Psoas muscle (tissue), 8 donors: ENCODE results near the gene PEG3. TPM values are rescaled to one million over a fixed set of nuclear protein-coding genes. Genes with fewer than 3 reads are reported as not detected.
A peak's percentile ranks its signal among the peaks of the same experiment; 100 is the strongest.

Experiments
- ATAC-seq, 4 donors: fragments of 200-7000 bp; cut with Tn5 transposase; one replicate each; pipeline ENCODE4 v1.9.1; 2020; ENCODE audit warnings: moderate library complexity in 3 of 4, mild to moderate bottlenecking in 2 of 4
- DNase-seq, 2 donors: peaks; one replicate each; pipeline ENCODE4 v3.0.0-alpha.2; 2020
- H3K27ac ChIP-seq: fragments of 200-600 bp; one replicate; pipeline ENCODE4 v1.8.0; 2022
- H3K27me3 ChIP-seq, 3 donors: fragments of 200-600 bp in 1 of 3; one replicate each; pipeline versions ENCODE4 v1.6.1 to v1.8.0; 2013 to 2022; ENCODE audit warnings: low read length in 2 of 3, mild to moderate bottlenecking in 2 of 3, moderate library complexity in 1 of 3; ENCODE audit not compliant: insufficient read depth in 3 of 3
- H3K36me3 ChIP-seq, 2 donors: fragments of 200-600 bp in 1 of 2; one replicate each; pipeline versions ENCODE4 v1.6.1 to v1.8.0; 2013 to 2022; ENCODE audit warnings: low read depth in 1 of 2, mild to moderate bottlenecking in 1 of 2, moderate library complexity in 1 of 2; ENCODE audit not compliant: insufficient read depth in 1 of 2
- H3K4me1 ChIP-seq: fragments of 200-600 bp; one replicate; pipeline ENCODE4 v1.8.0; 2022
- H3K4me3 ChIP-seq: fragments of 200-600 bp; one replicate; pipeline ENCODE4 v1.8.0; 2022; ENCODE audit warnings: mild to moderate bottlenecking
- H3K9me3 ChIP-seq: fragments of 200-600 bp; one replicate; pipeline ENCODE4 v1.8.0; 2022
- CTCF ChIP-seq: fragments of 200-600 bp; IDR thresholded peaks from one replicate; pipeline ENCODE4 v1.8.0; 2022; ENCODE audit warnings: antibody characterized with exemption
- WGBS, 3 donors: extraction: QIAGEN DNeasy Blood & Tissue Kit; methylation state at CpG; one replicate each; pipeline versions ENCODE4 v1.1.6 to v1.1.7; 2013; 5-methylcytosine and 5-hydroxymethylcytosine counted together
- intact Hi-C, 2 donors: fragments of 100-400 bp; cut with DNase I; formaldehyde crosslinking; loops; one replicate each; pipeline versions ENCODE4 v1.11.0 to v1.14.2; 2022
- polyA plus RNA-seq, 3 donors: library from polyadenylated mRNA; stranded (reverse); fragments of 200-250 nt; gene quantifications; one replicate each; pipeline ENCODE4 v1.2.3, GENCODE V29; 2013
- total RNA-seq, 4 donors: library from RNA; stranded (reverse); fragmentation: NEBNext Ultra II Directional in 2 of 4; extraction: Animal tissue kit (Norgen Biotek cat#: 25700) in 2 of 4; gene quantifications; one replicate each; pipeline versions ENCODE4 v1.2.1 to v1.2.4, GENCODE V29; 2021 to 2023
- donor health status: healthy with polysubstance abuse.
- donor health status: DM: no; HTN: no; CAD: no; lungs with moderate emphysema.
- donor health status: Bipolar disorder and iron deficiency.
- donor health status: healthy.
- donor health status: DM: yes; HTN: yes; CAD: no.
- donor health status: DM: no; HTN: no; CAD: no.
- donor health status: DM: no; HTN: no; CAD: no.
- donor health status: DM: yes; HTN: yes; CAD: no.

Gene PEG3
- total and polyA plus RNA-seq, 7 donors, result 0.08 to 2.7 (median 0.97) TPM

- ATAC-seq, result no peak
- 43 to 50% (median 45%) methylated on average over 12 of the region's 12 CpGs for WGBS, 3 donors
- Histone ChIP-seq H3K4me3 (no peak overlapping the region), H3K36me3 (no peaks in the 10 kb centered on the region), H3K4me1 (no peaks in the 10 kb centered on the region), H3K27me3 (no peaks in the 10 kb centered on the region), H3K9me3 (no peaks in the 10 kb centered on the region), H3K27ac (no peak overlapping the region)
- no peak for TF ChIP-seq CTCF
- intact Hi-C loops, result no loop called here
- DNase-seq, result no peak
Measured at GRCh38 chr19:56841193-56841543, 642 bp upstream of the PEG3 start.

- TF ChIP-seq CTCF, result no peak
- H3K4me3 ChIP-seq, result peak overlapping the region; percentile 61
- H3K27me3 ChIP-seq, result no peaks in the 10 kb centered on the region
- H3K27ac ChIP-seq, result peak overlapping the region; percentile 69
- ATAC-seq, result peak; percentile 61 to 70 (median 65)
- no peaks in the 10 kb centered on the region for H3K36me3 ChIP-seq
- intact Hi-C loops, result no loop called here
- no peaks in the 10 kb centered on the region for H3K4me1 ChIP-seq
- 47 to 51% (median 48%) methylated on average over 43 to 48 of the region's 48 CpGs for WGBS, 3 donors
- DNase-seq, result peak; percentile 93
- no peaks in the 10 kb centered on the region for H3K9me3 ChIP-seq
Measured at GRCh38 chr19:56839652-56840450, 675 bp downstream of the PEG3 start.

GRCh38 chr19:56838909-56839651 is 1.4 kb downstream of the PEG3 start:
- Histone ChIP-seq H3K4me3 (peak overlapping the region; percentile 61), H3K27me3 (no peaks in the 10 kb centered on the region), H3K36me3 (no peaks in the 10 kb centered on the region), H3K27ac (peak overlapping the region; percentile 69), H3K4me1 (no peaks in the 10 kb centered on the region), H3K9me3 (no peaks in the 10 kb centered on the region)
- intact Hi-C loops, result no loop called here
- peak; percentile 70 to 73 (median 72) for ATAC-seq
- 43 to 47% (median 46%) methylated on average over 34 of the region's 34 CpGs for WGBS, 3 donors
- TF ChIP-seq CTCF, result no peak
- DNase-seq, result peak; percentile 94 to 97

GRCh38 chr19:56838024-56838908 is 2.3 kb downstream of the PEG3 start:
- no peaks in the 10 kb centered on the region for H3K27me3 ChIP-seq
- intact Hi-C loops, result no loop called here
- H3K9me3 ChIP-seq, result no peaks in the 10 kb centered on the region
- H3K4me3 ChIP-seq, result peak overlapping the region; percentile 59
- peak; percentile 45 to 65 (median 51) for ATAC-seq
- peak; percentile 73 to 78 for DNase-seq
- peak; percentile 39 for TF ChIP-seq CTCF
- 39 to 48% (median 41%) methylated on average over 39 to 44 of the region's 44 CpGs for WGBS, 3 donors
- H3K36me3 ChIP-seq, result no peaks in the 10 kb centered on the region
- H3K4me1 ChIP-seq, result no peaks in the 10 kb centered on the region
- peak overlapping the region; percentile 64 for H3K27ac ChIP-seq
